GM18508 (cell line): Measurements from ENCODE around the gene SMIM15.

Source experiments
- ATAC-seq: cut with Tn5 transposase; IDR thresholded peaks from one replicate; pipeline ENCODE4 v1.9.1; 2021; ENCODE audit warnings: moderate number of reproducible peaks; ENCODE audit not compliant: insufficient read depth, unreplicated experiment

The SMIM15 gene

DNA sequence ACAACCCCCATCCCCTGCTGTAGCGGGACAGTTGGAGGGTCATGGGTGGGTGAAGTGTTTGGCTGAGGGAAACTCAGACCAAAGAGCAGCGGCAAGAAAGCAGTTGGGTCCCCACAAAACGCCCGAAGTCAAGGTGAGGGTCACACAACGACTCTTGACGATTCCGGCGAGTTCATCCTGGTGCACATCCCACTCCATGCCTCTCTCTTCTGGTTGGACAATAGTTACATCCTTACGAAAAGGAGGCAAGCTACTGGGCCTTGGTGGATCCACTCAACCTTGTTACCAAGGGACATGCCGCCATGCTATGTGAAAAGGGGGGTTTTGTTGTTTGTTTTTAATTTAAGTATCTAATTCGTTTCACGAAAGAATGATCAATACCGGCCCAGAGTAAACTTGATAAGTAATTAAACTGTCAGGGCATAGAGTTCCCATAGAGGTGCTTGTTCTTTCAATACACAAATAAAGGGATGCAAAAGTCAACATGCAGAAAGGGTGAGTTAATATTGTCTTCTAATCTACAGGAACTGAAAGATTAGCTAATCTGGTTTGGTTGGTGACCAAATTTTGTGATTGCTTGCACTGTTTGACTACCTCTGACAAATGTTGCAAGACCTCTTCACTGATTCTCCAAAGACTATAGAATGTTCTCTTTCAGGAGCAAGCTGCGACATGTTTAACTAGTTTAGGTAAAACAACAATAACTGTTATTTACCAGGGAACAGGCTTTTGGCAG lies 732 bp upstream of the SMIM15 start:
- ATAC-seq = no peak

DNA sequence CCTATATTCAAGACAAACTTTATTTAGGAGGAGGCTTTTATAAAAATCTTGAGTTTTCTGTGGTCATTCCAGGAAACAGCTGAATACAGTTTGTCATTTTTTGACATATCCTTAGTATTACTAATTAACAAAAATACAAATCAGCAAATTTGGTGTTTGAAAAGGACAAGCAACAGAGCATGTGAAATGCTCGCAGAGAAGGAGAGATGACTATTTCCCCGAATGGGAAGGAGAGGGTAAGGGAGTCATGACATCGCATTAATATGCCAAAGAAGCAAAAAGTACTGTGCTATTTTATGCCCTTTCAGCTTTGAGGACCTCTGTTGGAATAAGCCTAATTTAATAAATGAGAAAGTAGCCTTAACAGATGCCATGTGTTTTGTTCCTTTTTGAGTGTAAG lies 1.8 kb downstream of the SMIM15 start:
- no peak for ATAC-seq

DNA sequence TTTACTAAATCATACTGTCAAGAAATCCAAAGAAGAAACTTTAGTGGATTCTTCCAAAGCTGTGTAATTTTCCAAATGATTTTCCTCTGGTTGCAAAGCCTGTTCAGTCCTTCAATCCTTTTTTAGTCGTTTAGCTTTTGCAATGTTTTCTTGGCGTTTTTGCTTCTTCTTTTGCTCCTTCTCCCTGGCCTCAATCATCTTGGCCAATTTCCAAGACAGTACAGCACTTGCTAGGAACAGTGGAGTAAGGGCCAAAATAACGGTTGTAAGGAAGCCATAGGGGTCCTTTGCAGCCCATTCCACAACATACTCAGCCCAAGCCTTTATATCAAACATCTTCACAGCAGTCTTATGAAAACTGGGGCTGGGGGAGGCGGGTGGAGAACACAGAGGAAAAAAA lies 2.4 kb downstream of the SMIM15 start:
- no peak for ATAC-seq

DNA sequence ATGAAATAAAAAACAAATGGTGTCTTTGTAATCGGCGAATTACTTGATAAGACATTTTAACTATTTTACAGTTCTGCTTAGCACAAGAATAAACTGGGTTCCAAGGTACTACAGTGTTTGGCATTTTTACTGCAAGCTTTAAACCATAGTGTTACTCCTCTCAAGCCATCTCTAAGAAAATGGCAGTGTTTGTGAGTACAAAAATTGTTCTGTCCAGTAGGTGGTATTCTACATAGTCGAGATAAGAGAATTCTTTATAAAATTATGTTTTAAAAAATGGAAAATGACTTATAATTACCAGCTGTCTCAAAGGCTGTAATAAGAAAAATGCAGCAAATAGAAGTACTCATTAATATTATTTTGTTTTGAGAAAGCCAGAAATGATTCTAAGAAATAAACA lies 3.2 kb downstream of the SMIM15 start:
- ATAC-seq = no peak

DNA sequence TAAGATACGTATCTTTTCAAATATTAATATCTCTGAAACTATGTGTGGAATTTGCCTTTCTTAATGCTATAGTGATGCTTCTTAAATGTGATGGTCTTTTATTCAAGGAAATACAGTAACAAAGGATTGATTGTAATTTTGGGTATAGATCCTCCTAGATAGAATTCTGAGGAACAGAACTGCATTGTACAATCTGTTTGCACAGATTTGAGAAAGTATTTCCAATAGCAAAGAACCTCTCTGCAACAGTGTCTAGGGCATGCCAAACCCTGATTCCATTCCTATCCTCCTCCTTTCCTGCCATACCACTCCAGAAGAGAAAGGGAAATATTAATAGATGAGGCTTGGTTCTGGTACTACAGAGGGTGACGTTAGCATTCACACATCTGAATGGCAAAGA lies 10.4 kb downstream of the SMIM15 start:
- no peak for ATAC-seq

- no peak for ATAC-seq
These were observed 13.8 kb downstream of the SMIM15 start for GRCh38 chr5:61148515-61148914.

DNA sequence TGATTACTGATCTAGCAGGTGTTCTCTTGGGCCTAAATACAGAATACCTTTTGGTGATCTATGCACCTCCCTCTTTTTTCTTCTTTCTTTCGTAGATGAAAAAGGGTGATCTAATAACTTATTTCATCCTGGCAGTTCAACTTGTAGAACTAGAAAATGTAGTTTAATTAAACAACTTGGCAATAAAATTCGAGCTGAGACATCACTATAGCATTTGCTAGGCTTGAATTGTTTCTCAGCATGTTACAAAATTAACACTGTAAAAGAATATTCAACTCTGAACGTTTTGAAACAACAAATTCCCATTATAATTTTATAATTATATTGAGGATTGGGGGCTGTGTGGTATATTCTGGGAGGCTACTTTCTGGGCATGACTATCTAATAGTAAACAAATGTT lies 19.5 kb downstream of the SMIM15 start:
- no peak for ATAC-seq

GRCh38 chr5:61142391-61142790 lies 19.9 kb downstream of the SMIM15 start:
- no peak for ATAC-seq

GRCh38 chr5:61141801-61142200 lies 20.5 kb downstream of the SMIM15 start:
- ATAC-seq = no peak

DNA sequence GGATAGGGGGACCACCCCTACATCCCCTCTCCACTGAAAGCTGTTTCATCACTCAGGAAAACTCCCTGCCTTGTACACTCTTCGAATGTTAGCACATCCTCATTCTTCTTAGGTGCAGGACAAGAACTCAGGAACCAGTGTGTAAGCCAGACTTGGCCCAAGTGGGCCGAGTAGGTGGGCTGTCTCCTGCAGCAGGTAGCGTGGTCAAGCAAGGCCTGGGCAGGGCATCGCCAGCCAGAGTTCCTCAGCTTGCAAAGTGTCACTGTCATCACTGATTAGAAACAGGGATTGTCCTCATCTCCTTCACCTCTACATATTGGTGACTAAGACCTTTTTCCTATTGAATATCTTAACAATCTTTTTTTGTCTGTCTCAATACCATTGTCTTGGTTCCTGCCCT lies 22.3 kb downstream of the SMIM15 start:
- ATAC-seq = no peak

GRCh38 chr5:61139094-61139873 lies 23.0 kb downstream of the SMIM15 start:
- no peak for ATAC-seq

DNA sequence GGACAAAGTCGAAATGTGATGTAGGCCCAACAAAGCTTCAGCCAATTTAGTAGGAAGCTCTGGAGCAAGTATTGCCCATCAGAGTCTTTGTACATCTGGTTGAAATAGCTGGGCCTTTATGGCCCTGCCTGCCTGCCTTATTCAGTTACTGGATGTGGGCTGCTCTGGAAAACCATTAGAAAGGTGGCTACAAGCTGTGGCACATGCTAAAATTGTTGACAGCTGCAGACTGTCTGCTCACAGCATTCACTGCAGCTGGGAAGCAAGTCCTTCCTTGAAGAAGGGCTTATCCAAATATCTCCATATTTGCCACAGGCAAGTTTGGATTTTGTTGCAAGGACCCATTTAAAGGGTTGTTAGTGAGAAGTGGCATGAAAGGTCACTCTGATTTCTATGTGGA lies 24.4 kb downstream of the SMIM15 start:
- no peak for ATAC-seq

- ATAC-seq = no peak
These were observed 29.7 kb downstream of the SMIM15 start for GRCh38 chr5:61132559-61132958.

- no peak for ATAC-seq
These were observed 32.0 kb downstream of the SMIM15 start for GRCh38 chr5:61130289-61130688.

GRCh38 chr5:61123145-61123544 lies 39.1 kb downstream of the SMIM15 start:
- ATAC-seq = no peak

DNA sequence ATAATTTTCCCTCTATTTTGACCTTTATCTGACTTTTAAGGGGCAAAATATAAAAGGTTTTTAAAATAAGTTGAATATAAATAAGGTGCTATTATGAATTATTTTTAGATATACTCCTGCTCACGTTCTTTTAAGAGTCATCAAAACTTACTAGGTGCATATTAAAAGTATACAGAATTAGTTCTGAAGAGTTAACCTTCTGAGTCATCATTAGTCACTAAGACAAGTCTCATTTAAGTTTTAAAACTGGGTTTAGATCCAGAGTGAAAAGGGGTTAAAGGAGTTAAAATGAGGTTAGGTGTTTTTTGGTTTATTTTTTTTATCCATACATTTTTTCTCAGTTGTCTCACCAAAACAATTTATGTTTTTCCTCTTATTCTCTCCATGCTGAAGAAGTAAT lies 41.7 kb downstream of the SMIM15 start:
- no peak for ATAC-seq

DNA sequence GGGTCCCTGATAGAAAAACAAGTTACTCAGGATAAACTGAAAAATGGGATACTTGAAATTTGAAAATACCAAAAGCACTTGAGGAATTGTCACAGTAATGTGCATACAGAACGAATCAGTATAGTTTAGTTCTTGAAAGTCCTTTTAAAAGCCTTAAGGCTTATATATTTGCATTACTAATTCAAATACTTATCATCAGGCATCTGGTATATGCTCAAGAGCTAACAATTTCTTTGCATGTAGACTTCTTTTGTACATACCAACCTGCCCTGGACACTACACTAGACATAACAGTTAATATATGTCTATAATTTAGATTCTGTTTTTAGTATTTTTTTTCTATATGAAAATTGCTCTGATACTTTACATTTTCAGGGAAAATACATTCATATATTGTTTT lies 43.2 kb downstream of the SMIM15 start:
- ATAC-seq = no peak

- ATAC-seq = no peak
These were observed 46.3 kb downstream of the SMIM15 start for GRCh38 chr5:61115968-61116367.

DNA sequence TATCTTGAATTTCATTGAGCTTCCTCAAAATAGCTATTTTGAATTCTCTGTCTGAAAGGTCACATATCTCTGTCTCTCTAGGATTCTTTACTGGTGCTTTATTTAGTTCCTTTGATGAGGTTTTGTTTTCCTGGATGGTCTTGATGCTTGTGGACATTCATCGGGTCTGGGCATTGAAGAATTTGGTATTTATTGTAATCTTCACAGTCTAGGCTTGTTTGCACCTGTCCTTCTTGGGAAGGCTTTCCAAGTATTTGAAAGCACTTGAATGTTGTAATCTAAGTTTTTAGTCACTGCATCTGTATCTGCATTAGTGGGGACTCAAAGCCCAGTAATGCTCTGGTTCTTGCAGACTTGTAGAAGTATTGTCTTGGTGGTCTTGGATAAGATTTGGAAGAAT lies 47.8 kb downstream of the SMIM15 start:
- ATAC-seq = no peak
